Astrocyte of the cerebellum (primary cell): Measurements from ENCODE around the gene TANC2.

Experiments
- DNase-seq: peaks from one replicate; pipeline ENCODE4 v3.0.0-alpha.2; 2011; ENCODE audit warnings: low read depth
- H3K4me3 ChIP-seq: 2 replicates; pipeline ENCODE4 v1.5.1; 2011; ENCODE audit warnings: mild to moderate bottlenecking, low read depth, low read length, moderate library complexity
- in situ Hi-C: cut with HindIII; loops from 2 replicates; pipeline ENCODE4 v1.10.0; 2017; ENCODE audit warnings: low sequenced_read_pairs
- TF ChIP-seq, protein P1 (sequence below): IDR thresholded peaks from 2 replicates; pipeline ENCODE4 v1.5.1; 2012; ENCODE audit warnings: low read length, low read depth, moderate library complexity, mild to moderate bottlenecking; ENCODE audit errors: missing control alignments

Gene TANC2

DNA sequence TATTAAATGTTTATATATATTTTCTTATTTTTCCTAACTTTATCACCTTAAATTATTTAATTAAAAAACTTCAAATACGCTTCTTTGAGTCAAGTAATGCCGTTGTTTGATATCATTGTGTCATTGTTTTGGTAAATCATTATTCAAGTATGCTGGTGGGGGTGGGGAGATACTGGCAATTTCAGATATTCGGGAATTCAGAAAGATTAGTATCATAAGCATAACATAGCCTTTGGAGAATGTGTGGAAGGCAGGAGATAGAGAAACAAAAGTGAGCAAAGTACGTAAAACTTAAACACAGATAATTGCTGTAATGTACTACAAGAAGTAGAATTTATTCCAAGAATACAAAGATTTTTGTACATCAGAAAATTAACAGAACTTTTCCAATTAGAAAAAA, 49.8 kb downstream of the TANC2 start:
- DNase-seq = no peak
- in situ Hi-C loops = no loop called here

More for the DNA sequence above, 49.8 kb downstream of the TANC2 start:
- H3K4me3 ChIP-seq = no peak overlapping the region
- TF ChIP-seq, protein P1, sequence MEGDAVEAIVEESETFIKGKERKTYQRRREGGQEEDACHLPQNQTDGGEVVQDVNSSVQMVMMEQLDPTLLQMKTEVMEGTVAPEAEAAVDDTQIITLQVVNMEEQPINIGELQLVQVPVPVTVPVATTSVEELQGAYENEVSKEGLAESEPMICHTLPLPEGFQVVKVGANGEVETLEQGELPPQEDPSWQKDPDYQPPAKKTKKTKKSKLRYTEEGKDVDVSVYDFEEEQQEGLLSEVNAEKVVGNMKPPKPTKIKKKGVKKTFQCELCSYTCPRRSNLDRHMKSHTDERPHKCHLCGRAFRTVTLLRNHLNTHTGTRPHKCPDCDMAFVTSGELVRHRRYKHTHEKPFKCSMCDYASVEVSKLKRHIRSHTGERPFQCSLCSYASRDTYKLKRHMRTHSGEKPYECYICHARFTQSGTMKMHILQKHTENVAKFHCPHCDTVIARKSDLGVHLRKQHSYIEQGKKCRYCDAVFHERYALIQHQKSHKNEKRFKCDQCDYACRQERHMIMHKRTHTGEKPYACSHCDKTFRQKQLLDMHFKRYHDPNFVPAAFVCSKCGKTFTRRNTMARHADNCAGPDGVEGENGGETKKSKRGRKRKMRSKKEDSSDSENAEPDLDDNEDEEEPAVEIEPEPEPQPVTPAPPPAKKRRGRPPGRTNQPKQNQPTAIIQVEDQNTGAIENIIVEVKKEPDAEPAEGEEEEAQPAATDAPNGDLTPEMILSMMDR = no peak
